HG03045 (cell line): Measurements from ENCODE around the gene MACF1.

ENCODE experiments used
- ATAC-seq: cut with Tn5 transposase; IDR thresholded peaks from one replicate; pipeline ENCODE4 v1.9.1; 2021; ENCODE audit warnings: mild to moderate bottlenecking, moderate library complexity; ENCODE audit not compliant: unreplicated experiment

Gene MACF1

GRCh38 chr1:39261712-39262221 is 57.3 kb downstream of the MACF1 start:
- ATAC-seq, result no peak

- no peak for ATAC-seq
Observed at GRCh38 chr1:39262802-39263201, 58.3 kb downstream of the MACF1 start.

- ATAC-seq, result no peak
Observed at GRCh38 chr1:39266269-39266668, 61.8 kb downstream of the MACF1 start.

- ATAC-seq, result no peak
Observed at GRCh38 chr1:39266792-39267191, 62.3 kb downstream of the MACF1 start.

GRCh38 chr1:39268112-39268581 is 63.7 kb downstream of the MACF1 start:
- ATAC-seq, result no peak

- ATAC-seq, result no peak
Observed at GRCh38 chr1:39268906-39269305, 64.4 kb downstream of the MACF1 start.

GRCh38 chr1:39269349-39269748 is 64.9 kb downstream of the MACF1 start:
- ATAC-seq, result no peak

GRCh38 chr1:39269791-39270342 is 65.4 kb downstream of the MACF1 start:
- ATAC-seq, result peak; percentile 46

- no peak for ATAC-seq
Observed at GRCh38 chr1:39270368-39270767, 65.9 kb downstream of the MACF1 start.

GRCh38 chr1:39272027-39272797 is 67.7 kb downstream of the MACF1 start:
- ATAC-seq, result peak; percentile 65

GRCh38 chr1:39272798-39273469 is 68.4 kb downstream of the MACF1 start:
- no peak for ATAC-seq

GRCh38 chr1:39275836-39276507 is 71.5 kb downstream of the MACF1 start:
- ATAC-seq, result no peak

- ATAC-seq, result no peak
Observed at GRCh38 chr1:39277879-39278278, 73.4 kb downstream of the MACF1 start.

- no peak for ATAC-seq
Observed at GRCh38 chr1:39282537-39283216, 78.2 kb downstream of the MACF1 start.

- ATAC-seq, result no peak
Observed at GRCh38 chr1:39283858-39284257, 79.4 kb downstream of the MACF1 start.

- no peak for ATAC-seq
Observed at GRCh38 chr1:39287541-39287940, 83.0 kb downstream of the MACF1 start.

GRCh38 chr1:39288735-39289465 is 84.4 kb downstream of the MACF1 start:
- ATAC-seq, result no peak

- no peak for ATAC-seq
Observed at GRCh38 chr1:39292401-39292800, 87.9 kb downstream of the MACF1 start.

GRCh38 chr1:39293375-39294070 is 89.0 kb downstream of the MACF1 start:
- ATAC-seq, result no peak
